Sigmoid colon (tissue), 4 donors: Measurements from ENCODE around the gene ZNF579.

ENCODE experiments used
- EP300 ChIP-seq, 4 donors: sonication (generic); formaldehyde crosslinking; IDR thresholded peaks; one replicate each; pipeline ENCODE4 v1.6.1; 2017; ENCODE audit warnings: antibody characterized with exemption in 4 of 4
- POLR2A ChIP-seq, 2 donors: fragments of 450-650 bp; IDR thresholded peaks; one replicate each; pipeline ENCODE4 v1.6.1; 2016; ENCODE audit warnings: antibody characterized with exemption in 2 of 2, mild to moderate bottlenecking in 2 of 2, moderate library complexity in 2 of 2
- POLR2AphosphoS5 ChIP-seq, 4 donors: sonication (generic); formaldehyde crosslinking; IDR thresholded peaks; one replicate each; pipeline ENCODE4 v1.6.1; 2017; ENCODE audit warnings: antibody characterized with exemption in 4 of 4
- TF ChIP-seq, protein P1 (sequence below), 4 experiments: fragments of 450-650 bp in 3 of 4; fragments of 200-600 bp in 1 of 4; IDR thresholded peaks; one replicate each; pipeline ENCODE4 v1.5.1; 2016 to 2019; ENCODE audit warnings: antibody characterized with exemption in 4 of 4, mild to moderate bottlenecking in 3 of 4, moderate library complexity in 2 of 4

DNA sequence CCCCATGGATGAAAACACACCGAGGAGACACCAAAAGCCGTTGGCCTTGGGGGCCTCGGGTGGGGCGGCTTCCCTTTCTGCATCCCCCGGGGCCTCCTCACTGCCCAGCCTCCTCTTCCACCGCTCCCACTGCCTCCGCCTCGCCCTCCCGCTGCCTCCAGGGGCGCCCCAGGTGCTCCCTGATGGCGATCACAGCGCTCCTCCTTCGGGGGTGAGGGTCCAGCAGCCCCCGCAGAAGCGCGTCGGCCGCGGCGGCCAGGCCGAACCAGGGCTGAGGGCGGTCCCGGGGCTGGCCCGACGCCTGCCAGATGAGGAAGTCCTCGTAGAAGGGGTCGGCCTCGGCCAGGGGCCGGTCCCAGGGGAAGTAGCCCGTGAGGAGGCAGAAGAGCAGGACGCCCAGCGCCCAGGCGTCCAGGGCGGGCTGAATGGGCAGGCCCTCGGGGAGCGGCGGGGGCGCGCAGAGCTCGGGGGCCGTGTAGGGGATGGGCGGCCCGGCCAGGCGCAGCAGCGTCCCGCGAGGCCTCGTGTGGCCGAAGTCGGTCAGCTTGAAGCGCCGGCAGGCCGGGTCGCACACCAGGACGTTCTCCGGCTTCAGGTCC is 50.9 kb downstream of the ZNF579 start:
- TF ChIP-seq EP300 (IDR thresholded peaks at IDR 0.05) (no peak), POLR2A (IDR thresholded peaks at IDR 0.05) (no peak), POLR2AphosphoS5 (IDR thresholded peaks at IDR 0.05) (no peak)
- TF ChIP-seq, protein P1, sequence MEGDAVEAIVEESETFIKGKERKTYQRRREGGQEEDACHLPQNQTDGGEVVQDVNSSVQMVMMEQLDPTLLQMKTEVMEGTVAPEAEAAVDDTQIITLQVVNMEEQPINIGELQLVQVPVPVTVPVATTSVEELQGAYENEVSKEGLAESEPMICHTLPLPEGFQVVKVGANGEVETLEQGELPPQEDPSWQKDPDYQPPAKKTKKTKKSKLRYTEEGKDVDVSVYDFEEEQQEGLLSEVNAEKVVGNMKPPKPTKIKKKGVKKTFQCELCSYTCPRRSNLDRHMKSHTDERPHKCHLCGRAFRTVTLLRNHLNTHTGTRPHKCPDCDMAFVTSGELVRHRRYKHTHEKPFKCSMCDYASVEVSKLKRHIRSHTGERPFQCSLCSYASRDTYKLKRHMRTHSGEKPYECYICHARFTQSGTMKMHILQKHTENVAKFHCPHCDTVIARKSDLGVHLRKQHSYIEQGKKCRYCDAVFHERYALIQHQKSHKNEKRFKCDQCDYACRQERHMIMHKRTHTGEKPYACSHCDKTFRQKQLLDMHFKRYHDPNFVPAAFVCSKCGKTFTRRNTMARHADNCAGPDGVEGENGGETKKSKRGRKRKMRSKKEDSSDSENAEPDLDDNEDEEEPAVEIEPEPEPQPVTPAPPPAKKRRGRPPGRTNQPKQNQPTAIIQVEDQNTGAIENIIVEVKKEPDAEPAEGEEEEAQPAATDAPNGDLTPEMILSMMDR (IDR thresholded peaks at IDR 0.05): no peak
